Measurements from ENCODE around the gene GOT1.

The GOT1 gene

DNA sequence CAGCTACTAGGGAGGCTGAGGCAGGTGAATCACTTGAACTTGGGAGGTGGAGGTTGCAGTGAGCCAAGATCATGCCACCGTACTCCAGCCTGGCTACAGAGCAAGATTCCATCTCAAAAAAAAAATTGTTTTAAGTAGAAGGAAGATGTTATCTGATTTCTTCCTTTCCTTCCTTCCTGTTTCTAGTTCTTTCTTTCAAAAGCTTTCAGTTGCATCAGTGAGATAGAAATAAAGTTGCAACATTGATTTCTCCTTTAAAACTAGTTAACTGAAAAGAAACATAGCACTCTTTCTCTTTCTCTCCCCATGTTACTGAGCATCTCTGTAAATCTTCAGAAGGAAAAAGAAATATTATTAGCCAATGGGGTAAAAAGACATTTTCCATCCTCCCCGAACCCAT, 63.8 kb downstream of the GOT1 start:
- CTCF ChIA-PET, result interaction anchor here (1.0 kb wide), 1 partner anchor 32 kb away, joined by 3 read pairs; no protein-coding TSS in a partner anchor
- POLR2A ChIA-PET, result no interaction called here
- no peak for TF ChIP-seq CTCF (IDR thresholded peaks at IDR 0.05; ENCODE audit: control extremely low read depth, extremely low read depth, low read depth, missing control alignments)
- DNase-seq (ENCODE audit: extremely low spot score), result no peak

- TF ChIP-seq CTCF (IDR thresholded peaks at IDR 0.05; ENCODE audit: control extremely low read depth, extremely low read depth, low read depth, missing control alignments), result no peak
- no peak for DNase-seq (ENCODE audit: extremely low spot score)
- ChIA-PET POLR2A (no interaction called here), CTCF (no interaction called here)
Measured at GRCh38 chr10:99365736-99366135, 64.7 kb downstream of the GOT1 start.

DNA sequence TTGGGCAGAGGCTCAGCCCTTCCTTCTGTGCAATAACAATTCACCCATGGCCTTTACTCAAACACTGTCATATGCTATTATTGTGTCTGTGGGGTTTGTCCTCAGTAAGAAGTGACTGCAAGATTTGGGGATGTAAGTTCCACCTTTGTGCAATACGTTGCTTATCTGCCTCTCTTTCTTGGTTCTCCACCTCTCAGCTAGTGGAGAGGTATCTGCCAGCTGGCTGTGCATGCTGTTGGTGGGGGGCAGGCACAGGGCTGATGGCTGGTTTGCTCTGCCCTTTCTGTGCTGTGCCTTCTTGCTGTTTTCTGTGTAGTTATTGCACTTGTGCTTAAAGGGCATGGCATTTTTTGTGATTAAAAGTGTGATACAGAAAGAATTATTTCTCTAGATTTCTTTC, 65.1 kb downstream of the GOT1 start:
- ChIA-PET CTCF (no interaction called here), POLR2A (no interaction called here)
- no peak for TF ChIP-seq CTCF (IDR thresholded peaks at IDR 0.05; ENCODE audit: control extremely low read depth, extremely low read depth, low read depth, missing control alignments)
- DNase-seq (ENCODE audit: extremely low spot score), result no peak

GRCh38 chr10:99364125-99364524, 66.3 kb downstream of the GOT1 start:
- DNase-seq (ENCODE audit: extremely low spot score), result no peak
- TF ChIP-seq CTCF (IDR thresholded peaks at IDR 0.05; ENCODE audit: control extremely low read depth, extremely low read depth, low read depth, missing control alignments), result no peak
- ChIA-PET CTCF (no interaction called here), POLR2A (no interaction called here)

- no peak for DNase-seq (ENCODE audit: extremely low spot score)
- CTCF ChIA-PET, result interaction anchor here (0.8 to 1.0 kb wide), 2 partner anchors 11 to 19 kb away, joined by 3 to 5 read pairs; no protein-coding TSS in a partner anchor
- no peak for TF ChIP-seq CTCF (IDR thresholded peaks at IDR 0.05; ENCODE audit: control extremely low read depth, extremely low read depth, low read depth, missing control alignments)
- POLR2A ChIA-PET, result no interaction called here
Measured at GRCh38 chr10:99360934-99361333, 69.5 kb downstream of the GOT1 start.

- ChIA-PET POLR2A (no interaction called here), CTCF (interaction anchor here (1.8 to 2.3 kb wide), 2 partner anchors 11 to 13 kb away, joined by 4 to 6 read pairs; no protein-coding TSS in a partner anchor)
- no peak for TF ChIP-seq CTCF (IDR thresholded peaks at IDR 0.05; ENCODE audit: control extremely low read depth, extremely low read depth, low read depth, missing control alignments)
- DNase-seq (ENCODE audit: extremely low spot score), result no peak
Measured at GRCh38 chr10:99358101-99358500, 72.3 kb downstream of the GOT1 start.

GRCh38 chr10:99357691-99358090, 72.7 kb downstream of the GOT1 start:
- POLR2A ChIA-PET, result no interaction called here
- TF ChIP-seq CTCF (IDR thresholded peaks at IDR 0.05; ENCODE audit: control extremely low read depth, extremely low read depth, low read depth, missing control alignments), result no peak

More at GRCh38 chr10:99357691-99358090, 72.7 kb downstream of the GOT1 start:
- CTCF ChIA-PET, result no interaction called here
- no peak for DNase-seq (ENCODE audit: extremely low spot score)

Data from GM10248 (cell line).